AG08396 (cell line): ENCODE data around the gene AARS1.
"Not testable (repeated sequence)": the region's sequence is repeated elsewhere in the genome, so short reads cannot be mapped to it uniquely, and the experiment has no call there.

ENCODE experiments used
- DNase-seq: peaks from one replicate; pipeline ENCODE4 v3.0.0; 2012; ENCODE audit warnings: low spot score, mixed read lengths

AARS1 gene

GRCh38 chr16:70289229-70290094 lies at the start of gene AARS1:
AARS1 (minus strand) TSS chr16:70289506; CDS start chr16:70282763, 6,743 bp downstream.
- DNase-seq, result peak; percentile 98

DNA sequence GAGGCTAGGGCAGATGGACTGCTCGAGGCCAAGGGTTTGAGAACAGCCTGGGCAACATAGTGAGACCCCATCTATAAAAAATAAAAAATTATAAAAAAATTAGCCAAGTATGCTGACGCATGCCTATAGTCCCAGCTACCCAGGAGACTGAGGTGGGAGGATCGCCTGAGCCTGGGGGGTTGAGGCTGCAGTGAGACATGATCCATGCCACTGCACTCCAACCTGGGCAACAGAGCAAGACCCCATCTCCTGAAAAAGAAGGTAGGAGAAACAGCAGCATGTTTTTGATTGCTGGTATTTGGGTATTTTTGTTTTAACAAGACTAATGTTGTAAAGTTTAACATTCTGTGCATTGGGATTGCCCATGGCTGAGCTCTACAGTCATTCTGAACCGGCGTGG lies 48.5 kb upstream of the AARS1 start:
- DNase-seq, result no peak

DNA sequence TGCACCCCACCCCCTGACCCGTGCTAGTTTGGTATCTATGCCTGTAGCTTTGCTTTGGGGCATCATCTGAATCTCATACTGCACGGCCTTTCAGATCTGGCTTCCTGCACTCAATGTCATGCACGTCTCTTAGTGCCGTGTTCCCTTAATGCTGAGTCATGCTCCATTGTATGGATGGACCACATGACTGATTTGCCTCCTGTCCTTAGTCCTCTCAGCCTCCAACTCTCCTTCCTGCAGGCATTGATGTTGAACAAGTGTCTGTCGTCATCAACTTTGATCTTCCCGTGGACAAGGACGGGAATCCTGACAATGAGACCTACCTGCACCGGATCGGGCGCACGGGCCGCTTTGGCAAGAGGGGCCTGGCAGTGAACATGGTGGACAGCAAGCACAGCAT lies 43.4 kb upstream of the AARS1 start:
- not testable (repeated sequence) for DNase-seq

GRCh38 chr16:70331588-70332358 lies 42.5 kb upstream of the AARS1 start:
- no peak for DNase-seq

DNA sequence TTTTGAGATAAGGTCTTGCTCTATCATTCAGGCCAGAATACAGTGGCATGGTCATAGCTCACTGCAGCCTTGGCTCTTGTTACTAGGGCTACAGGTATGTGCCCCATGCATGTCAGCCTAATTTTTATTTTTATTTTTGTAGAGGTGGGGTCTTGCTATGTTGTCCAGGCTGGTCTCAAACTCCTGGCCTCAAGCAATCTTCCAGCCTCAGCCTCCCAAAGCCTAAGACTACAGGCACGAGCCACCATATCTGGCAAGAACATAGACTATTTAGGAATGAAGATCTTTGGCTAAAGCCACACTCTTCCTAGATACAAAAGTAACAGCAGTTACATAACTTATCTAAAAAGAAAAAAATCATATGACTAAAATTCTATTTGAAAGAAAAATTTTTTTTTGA lies 41.8 kb upstream of the AARS1 start:
- DNase-seq, result no peak

- no peak for DNase-seq
These were observed 35.9 kb upstream of the AARS1 start for GRCh38 chr16:70324998-70325747.

DNA sequence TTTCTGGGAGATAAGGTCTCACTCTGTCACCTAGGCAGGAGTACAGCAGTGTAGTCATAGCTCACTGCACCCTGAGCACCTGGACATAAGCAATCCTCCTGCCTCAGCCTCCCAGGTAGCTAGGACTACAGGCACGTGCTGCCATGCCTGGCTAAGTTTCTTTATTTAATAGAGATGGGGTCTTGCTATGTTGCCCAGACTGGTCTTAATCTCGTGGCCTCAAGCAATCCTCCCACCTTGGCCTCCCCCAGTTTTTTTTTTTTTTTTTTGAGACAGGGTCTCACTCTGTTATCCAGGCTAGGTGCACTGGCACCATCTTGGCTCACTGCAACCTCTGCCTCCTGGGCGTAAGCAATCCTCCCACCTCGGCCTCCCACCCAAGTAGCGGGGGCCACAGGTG lies 30.8 kb upstream of the AARS1 start:
- no peak for DNase-seq

GRCh38 chr16:70307726-70308125 lies 18.4 kb upstream of the AARS1 start:
- DNase-seq, result not testable (repeated sequence)

- no peak for DNase-seq
These were observed 17.6 kb upstream of the AARS1 start for GRCh38 chr16:70306880-70307279.

- no peak for DNase-seq
These were observed 15.7 kb upstream of the AARS1 start for GRCh38 chr16:70304892-70305448.

GRCh38 chr16:70302745-70303144 lies 13.4 kb upstream of the AARS1 start:
- no peak for DNase-seq

GRCh38 chr16:70301121-70301520 lies 11.8 kb upstream of the AARS1 start:
- DNase-seq, result no peak

GRCh38 chr16:70298988-70299938 lies 10.0 kb upstream of the AARS1 start, which contains the start of gene DDX19B:
DDX19B (plus strand) TSS chr16:70299186; CDS start chr16:70299298, 112 bp downstream.
- peak; percentile 84 for DNase-seq

DNA sequence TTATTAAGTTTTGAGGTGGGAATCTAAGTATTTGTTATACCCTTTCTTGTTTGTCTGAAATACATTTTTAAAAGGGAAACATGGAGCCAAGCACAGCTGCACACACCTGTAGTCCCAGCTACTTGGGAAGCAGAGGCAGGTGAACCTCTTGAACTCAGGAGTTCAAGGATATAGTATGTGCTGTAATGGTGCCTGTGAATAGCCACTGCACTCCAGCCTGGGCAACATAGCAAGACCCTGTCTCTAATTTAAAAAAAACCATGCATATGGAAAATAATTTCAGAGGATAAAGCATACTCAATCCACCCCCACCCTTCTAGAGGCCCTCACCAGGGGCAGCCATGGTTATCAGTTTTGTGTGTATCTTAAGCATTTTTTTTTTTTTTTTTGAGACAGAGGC lies 6.3 kb upstream of the AARS1 start:
- no peak for DNase-seq

DNA sequence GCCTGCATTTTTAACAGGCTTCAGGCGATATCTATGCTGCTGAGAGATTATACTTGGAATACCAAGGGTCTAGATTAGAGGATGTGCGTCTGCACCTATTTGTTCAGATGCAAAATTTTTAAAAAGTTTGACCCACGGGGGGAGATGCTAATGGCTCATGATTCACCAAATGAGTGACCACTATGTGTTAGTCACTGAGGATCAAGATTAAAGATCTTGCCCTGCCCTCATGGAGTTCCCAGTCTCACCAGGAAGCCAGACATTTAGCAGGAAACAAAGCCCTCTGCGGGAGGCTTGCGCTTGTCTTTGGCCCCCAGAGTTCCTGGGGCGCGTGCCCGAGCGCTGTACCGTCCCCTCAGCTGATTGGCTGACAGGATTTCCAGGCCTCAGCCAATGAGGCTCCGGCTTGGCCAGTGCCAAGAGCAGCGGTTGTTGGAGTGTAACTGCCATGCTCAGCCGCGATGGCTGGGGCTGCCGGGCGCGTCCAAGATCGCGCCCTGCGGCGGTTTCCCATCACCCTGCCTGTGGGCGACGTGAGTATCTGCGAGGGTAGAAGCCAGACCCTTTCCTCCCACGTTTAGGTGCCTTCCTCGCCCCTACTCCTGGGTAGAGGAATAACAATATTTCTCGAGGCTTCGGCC lies 5.2 kb upstream of the AARS1 start:
- no peak for DNase-seq

DNA sequence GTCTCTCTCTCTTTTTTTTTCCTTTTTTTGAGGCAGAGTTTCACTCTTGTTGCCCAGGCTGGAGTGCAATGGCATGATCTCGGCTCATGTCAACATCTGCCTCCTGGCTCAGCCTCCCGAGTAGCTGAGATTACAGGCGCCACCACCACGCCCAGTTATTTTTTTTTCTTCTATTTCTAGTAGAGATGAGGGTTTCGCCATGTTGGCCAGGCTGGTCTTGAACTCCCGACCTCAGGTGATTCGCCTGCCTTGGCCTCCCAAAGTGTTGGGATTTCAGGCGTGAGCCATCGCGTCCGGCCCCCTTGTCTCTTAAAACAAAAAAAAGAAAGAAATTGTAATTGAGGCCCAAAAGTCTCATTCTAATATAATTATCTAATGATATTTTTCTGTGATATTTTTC lies 2.8 kb upstream of the AARS1 start:
- not testable (repeated sequence) for DNase-seq

GRCh38 chr16:70290949-70291519 lies 1.7 kb upstream of the AARS1 start:
- no peak for DNase-seq

- not testable (repeated sequence) for DNase-seq
These were observed 1.9 kb downstream of the AARS1 start for GRCh38 chr16:70287304-70287971.

DNA sequence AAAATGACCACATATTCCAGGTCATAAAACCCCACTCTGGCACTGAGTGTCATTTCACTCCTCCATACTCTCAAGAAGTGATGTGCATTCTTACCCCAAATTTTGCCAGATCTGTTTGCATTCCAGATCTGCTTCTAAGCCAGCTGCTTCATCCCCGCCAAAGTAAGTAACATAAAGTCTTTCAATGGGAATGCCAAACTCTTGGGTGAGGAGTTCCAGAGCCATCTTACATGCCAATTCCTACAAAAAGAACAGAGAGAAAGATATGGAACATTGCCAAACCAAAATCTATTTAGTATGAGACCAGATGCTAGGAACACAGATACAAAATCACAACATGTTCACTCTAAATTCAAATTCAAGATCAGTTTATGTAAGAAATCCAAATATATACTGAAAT lies 12.9 kb downstream of the AARS1 start:
- DNase-seq, result no peak
